ENCODE measurements around the gene TSN. TPM values are rescaled to one million over a fixed set of nuclear protein-coding genes. Genes with fewer than 3 reads are reported as not detected.

TSN gene
- total and polyA plus RNA-seq, 9 of the 15 experiments (the other 6 are each of a cell fraction or from before 2014, with no cell fraction given) = 63.2 to 152 (median 95.2) TPM

- Histone ChIP-seq H3K4me2 (ENCODE audit: insufficient read depth, low read length) (peak overlapping the region; percentile 89), H3K79me2 (ENCODE audit: control insufficient read depth, insufficient read depth, low read length) (peaks cover 45% of the 10 kb centered on the region), H3K36me3 (ENCODE audit: control insufficient read depth, insufficient read depth, low read length) (peaks cover 48% of the 10 kb centered on the region), H3K9me3 (replicated peaks; ENCODE audit: control insufficient read depth, insufficient read depth, low read depth, low read length) (no peaks in the 10 kb centered on the region), H2AFZ (ENCODE audit: low read depth, low read length) (peak overlapping the region; percentile 90; the same call in 1 of the 2 replicates), H3K9me1 (ENCODE audit: control insufficient read depth, insufficient read depth, low read length) (no peaks in the 10 kb centered on the region), H4K20me1 (replicated peaks; ENCODE audit: control insufficient read depth, insufficient read depth, low read length) (0 out of 2 replicates have a peak, but pooled peaks cover 3% of the 10 kb centered on the region), H3K27me3 (ENCODE audit: control insufficient read depth in 2 of 2, insufficient read depth in 2 of 2, low read length in 2 of 2) (no peaks in the 10 kb centered on the region), H3K4me1 (replicated peaks in 1 of 2; ENCODE audit: control insufficient read depth in 2 of 2, insufficient read depth in 2 of 2, low read length in 2 of 2) (peaks cover 0 to 15% of the 10 kb centered on the region in 2 experiments; a peak in 3 of 5 replicates), H3K27ac (ENCODE audit: extremely low read depth, low read depth, low read length) (peak overlapping the region; percentile 81), H3K4me3 (peak overlapping the region; percentile 92), H3K9ac (ENCODE audit: insufficient read depth in 1 of 2, low read depth in 2 of 2, low read length in 2 of 2) (peak overlapping the region; percentile 46 to 97)
- ATAC-seq = peak; percentile 37
- FAIRE-seq = peak; percentile 26
- peak in 1 of 4 experiments; percentile 50 for DNase-seq (ENCODE audit: extremely low read depth in 1 of 4, low spot score in 3 of 4)
- no TSS peak for BruUV-seq (replicated peaks)
- WGBS (ENCODE audit: insufficient coverage, low coverage, missing lambda C conversion rate) = 1% methylated on average over 10 of the region's 10 CpGs
- ChIA-PET CTCF (ENCODE audit: low intra/inter-chr PET ratio) (no interaction called here), POLR2A (interaction anchor here (0.6 to 1.7 kb wide), 2 partner anchors 10 to 204 kb away, joined by 3 to 14 read pairs; partner anchors contain the start of gene RNU4ATAC)
- in situ Hi-C loops (cut with MboI) = no loop called here
- intact Hi-C loops (cut with micrococcal nuclease) = loop anchor here (1.0 to 5.0 kb wide), 2 partner anchors 139 to 203 kb away; partner anchors contain the start of gene RNU4ATAC
- TF ChIP-seq CTCF (IDR thresholded peaks at IDR 0.05 in 2 of 3, conservative IDR thresholded peaks at IDR 0.05 in 1 of 3; ENCODE audit: insufficient read depth in 2 of 3, low read depth in 1 of 3, low read length in 3 of 3) (peak in 1 of 3 experiments; percentile 51; a peak in 2 of 6 replicates), RAD21 (CRISPR knock-in tag; conservative IDR thresholded peaks at IDR 0.05 in 1 of 2, IDR thresholded peaks at IDR 0.05 in 1 of 2) (peak; percentile 34 to 44; a peak in 3 of 4 replicates), HMBOX1 (IDR thresholded peaks at IDR 0.05) (peak; percentile 44; the same call in 1 of the 2 replicates), HNRNPLL (IDR thresholded peaks at IDR 0.05; ENCODE audit: low read depth, low read length, poor library complexity, severe bottlenecking) (peak; percentile 86), SNAPC5 (CRISPR knock-in tag; IDR thresholded peaks at IDR 0.05) (no peak), BRD9 (IDR thresholded peaks at IDR 0.05; ENCODE audit: low read depth, partially characterized antibody) (peak; percentile 52), RBFOX2 (IDR thresholded peaks at IDR 0.05; ENCODE audit: low read depth, low read length) (peak; percentile 40; the same call in 1 of the 2 replicates), ZNF384 (IDR thresholded peaks at IDR 0.05; ENCODE audit: low read depth, low read length) (0 out of 2 replicates have a peak, but pooled peaks have one; percentile 16), FOSL1 (tag; conservative IDR thresholded peaks at IDR 0.05) (no peak), KLF6 (CRISPR knock-in tag; IDR thresholded peaks at IDR 0.05; ENCODE audit: borderline replicate concordance) (no peak), SMARCC2 (IDR thresholded peaks at IDR 0.05; ENCODE audit: low read depth) (0 out of 2 replicates have a peak, but pooled peaks have one; percentile 15), DDX20 (tag; IDR thresholded peaks at IDR 0.05; ENCODE audit: low read depth) (no peak), RAD51 (IDR thresholded peaks at IDR 0.05; ENCODE audit: borderline replicate concordance, low read depth) (0 out of 2 replicates have a peak, but pooled peaks have one; percentile 9)
Measured at GRCh38 chr2:121735518-121736074, 19.9 kb upstream of the TSN start.
